A549 (cell line): ENCODE data around the gene PPY.

Experiments
- BHLHE40 ChIP-seq: IDR thresholded peaks from 2 replicates; pipeline ENCODE4 v1.6.1; 2012; ENCODE audit warnings: low read depth, low read length, inconsistent platforms
- CTCF ChIP-seq: fragments of >200 bp; sonication (Bioruptor Twin); formaldehyde crosslinking; IDR thresholded peaks from 3 replicates; pipeline ENCODE4 v1.5.1; 2016
- ELK1 ChIP-seq: fragments of 150-350 bp; IDR thresholded peaks from 2 replicates; pipeline ENCODE4 v1.6.1; 2014; ENCODE audit warnings: low read depth, mild to moderate bottlenecking, low read length
- JUNB ChIP-seq: fragments of >200 bp; sonication (Bioruptor Twin); formaldehyde crosslinking; IDR thresholded peaks from 2 replicates; pipeline ENCODE4 v1.6.1; 2016
- MAFK ChIP-seq: fragments of 450-650 bp; IDR thresholded peaks from 2 replicates; pipeline ENCODE4 v1.6.1; 2014; ENCODE audit not compliant: partially characterized antibody
- MAX ChIP-seq: IDR thresholded peaks from 2 replicates; pipeline ENCODE4 v1.6.1; 2012
- POLR2A ChIP-seq: IDR thresholded peaks from 2 replicates; pipeline ENCODE4 v1.6.1; 2012; ENCODE audit warnings: mild to moderate bottlenecking, low read length
- ZC3H11A ChIP-seq: fragments of 450-650 bp; IDR thresholded peaks from 2 replicates; pipeline ENCODE4 v1.6.1; 2014; ENCODE audit warnings: antibody characterized with exemption, mild to moderate bottlenecking
- TF ChIP-seq, protein P1 (sequence below): IDR thresholded peaks from 2 replicates; pipeline ENCODE4 v1.6.1; 2012; ENCODE audit warnings: low read depth, borderline replicate concordance
- TF ChIP-seq, protein P2 (sequence below): fragments of 250-450 bp; sonication (Bioruptor Pico); IDR thresholded peaks from 2 replicates; pipeline ENCODE4 v1.5.0; 2021; ENCODE audit warnings: mild to moderate bottlenecking, moderate library complexity, borderline replicate concordance

- no peak for TF ChIP-seq CTCF
- no peak for TF ChIP-seq MAX
- TF ChIP-seq ZC3H11A = no peak
- TF ChIP-seq JUNB = no peak
- no peak for TF ChIP-seq MAFK
- TF ChIP-seq BHLHE40 = no peak
- no peak for TF ChIP-seq ELK1
- TF ChIP-seq, protein P1, sequence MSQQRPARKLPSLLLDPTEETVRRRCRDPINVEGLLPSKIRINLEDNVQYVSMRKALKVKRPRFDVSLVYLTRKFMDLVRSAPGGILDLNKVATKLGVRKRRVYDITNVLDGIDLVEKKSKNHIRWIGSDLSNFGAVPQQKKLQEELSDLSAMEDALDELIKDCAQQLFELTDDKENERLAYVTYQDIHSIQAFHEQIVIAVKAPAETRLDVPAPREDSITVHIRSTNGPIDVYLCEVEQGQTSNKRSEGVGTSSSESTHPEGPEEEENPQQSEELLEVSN = no peak
- TF ChIP-seq, protein P2, sequence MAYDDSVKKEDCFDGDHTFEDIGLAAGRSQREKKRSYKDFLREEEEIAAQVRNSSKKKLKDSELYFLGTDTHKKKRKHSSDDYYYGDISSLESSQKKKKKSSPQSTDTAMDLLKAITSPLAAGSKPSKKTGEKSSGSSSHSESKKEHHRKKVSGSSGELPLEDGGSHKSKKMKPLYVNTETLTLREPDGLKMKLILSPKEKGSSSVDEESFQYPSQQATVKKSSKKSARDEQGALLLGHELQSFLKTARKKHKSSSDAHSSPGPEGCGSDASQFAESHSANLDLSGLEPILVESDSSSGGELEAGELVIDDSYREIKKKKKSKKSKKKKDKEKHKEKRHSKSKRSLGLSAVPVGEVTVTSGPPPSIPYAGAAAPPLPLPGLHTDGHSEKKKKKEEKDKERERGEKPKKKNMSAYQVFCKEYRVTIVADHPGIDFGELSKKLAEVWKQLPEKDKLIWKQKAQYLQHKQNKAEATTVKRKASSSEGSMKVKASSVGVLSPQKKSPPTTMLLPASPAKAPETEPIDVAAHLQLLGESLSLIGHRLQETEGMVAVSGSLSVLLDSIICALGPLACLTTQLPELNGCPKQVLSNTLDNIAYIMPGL (CRISPR knock-in tag) = no peak
- TF ChIP-seq POLR2A = no peak
Measured at GRCh38 chr17:43898446-43898845, 43.8 kb downstream of the PPY start.
